ENCODE data around the gene MMAB. TPM values are rescaled to one million over a fixed set of nuclear protein-coding genes. Genes with fewer than 3 reads are reported as not detected.

MMAB gene
- total and polyA plus RNA-seq, 2 donors (not counting 3 experiments of a cell fraction or from before 2014, with no cell fraction given) = 39.1 to 46.0 TPM

DNA sequence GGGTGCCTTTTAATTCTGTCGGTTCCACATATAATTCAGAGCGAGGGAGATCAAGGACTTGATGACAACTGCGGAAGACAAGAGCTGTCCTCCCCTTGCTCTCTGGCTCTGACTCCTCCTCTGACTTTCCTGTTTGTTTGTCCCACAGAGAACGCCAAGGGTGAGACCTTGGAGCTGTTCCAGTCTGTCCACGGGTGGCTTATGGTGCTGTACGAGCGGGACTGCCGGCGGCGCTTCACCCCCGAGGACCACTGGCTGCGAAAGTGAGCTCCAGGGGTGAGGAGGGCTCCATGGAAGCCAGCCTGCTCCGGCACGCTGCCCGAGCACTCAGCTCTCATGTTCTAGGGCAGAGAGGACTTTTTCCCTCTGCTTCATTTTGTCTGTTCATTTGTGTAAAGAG, 63.1 kb downstream of the MMAB start:
- CTCF ChIA-PET = interaction anchor here (2.8 to 3.5 kb wide), 2 partner anchors 8 to 77 kb away, joined by 10 to 17 read pairs; no protein-coding TSS in a partner anchor
- Histone ChIP-seq H3K9ac (replicated peaks; ENCODE audit: extremely low read depth, insufficient read depth, low read length) (no peak overlapping the region), H3K36me3 (ENCODE audit: control insufficient read depth in 2 of 2, extremely low read depth in 1 of 2, insufficient read depth in 2 of 2, low read length in 2 of 2) (peaks cover 18 to 40% of the 10 kb centered on the region in 2 experiments), H3K27me3 (ENCODE audit: control insufficient read depth in 2 of 2, insufficient read depth in 2 of 2, low read length in 2 of 2) (no peaks in the 10 kb centered on the region), H3K4me1 (ENCODE audit: control insufficient read depth, extremely low read depth, insufficient read depth, low read length) (no peaks in the 10 kb centered on the region), H3K27ac (ENCODE audit: insufficient read depth, low read depth, low read length) (no peak overlapping the region), H3K9me3 (replicated peaks; ENCODE audit: control insufficient read depth, insufficient read depth, low read length) (no peaks in the 10 kb centered on the region), H2AFZ (ENCODE audit: low read depth, low read length) (no peak overlapping the region), H3K9me1 (replicated peaks; ENCODE audit: control insufficient read depth, extremely low read depth, insufficient read depth, low read length) (no peaks in the 10 kb centered on the region), H3K4me2 (ENCODE audit: insufficient read depth, low read length) (no peak overlapping the region), H4K20me1 (replicated peaks; ENCODE audit: control insufficient read depth, extremely low read depth, insufficient read depth, low read length) (no peaks in the 10 kb centered on the region), H3K4me3 (replicated peaks in 1 of 3; ENCODE audit: insufficient read depth in 1 of 3, low read depth in 1 of 3, low read length in 3 of 3) (no peak overlapping the region), H3K79me2 (ENCODE audit: control insufficient read depth, insufficient read depth, low read length) (no peaks in the 10 kb centered on the region)
- DNase-seq (ENCODE audit: low read depth, low spot score) (no peak), FAIRE-seq (no peak)
- TF ChIP-seq FOS (IDR thresholded peaks at IDR 0.05; ENCODE audit: borderline replicate concordance, insufficient read depth, low read length) (no peak), POLR2AphosphoS5 (IDR thresholded peaks at IDR 0.05; ENCODE audit: insufficient read depth, low read depth, low read length) (no peak), JUN (IDR thresholded peaks at IDR 0.05; ENCODE audit: borderline replicate concordance, insufficient read depth, insufficient read length, low read depth) (no peak), EZH2 (IDR thresholded peaks at IDR 0.05; ENCODE audit: borderline replicate concordance, low read depth, low read length, severe bottlenecking) (no peak), POLR2A (IDR thresholded peaks at IDR 0.05; ENCODE audit: low read depth, low read length) (no peak), MYC (IDR thresholded peaks at IDR 0.05; ENCODE audit: low read depth, low read length) (no peak), GATA2 (IDR thresholded peaks at IDR 0.05; ENCODE audit: insufficient read depth, insufficient read length, low read depth, low read length) (no peak)
- TF ChIP-seq, protein P1, sequence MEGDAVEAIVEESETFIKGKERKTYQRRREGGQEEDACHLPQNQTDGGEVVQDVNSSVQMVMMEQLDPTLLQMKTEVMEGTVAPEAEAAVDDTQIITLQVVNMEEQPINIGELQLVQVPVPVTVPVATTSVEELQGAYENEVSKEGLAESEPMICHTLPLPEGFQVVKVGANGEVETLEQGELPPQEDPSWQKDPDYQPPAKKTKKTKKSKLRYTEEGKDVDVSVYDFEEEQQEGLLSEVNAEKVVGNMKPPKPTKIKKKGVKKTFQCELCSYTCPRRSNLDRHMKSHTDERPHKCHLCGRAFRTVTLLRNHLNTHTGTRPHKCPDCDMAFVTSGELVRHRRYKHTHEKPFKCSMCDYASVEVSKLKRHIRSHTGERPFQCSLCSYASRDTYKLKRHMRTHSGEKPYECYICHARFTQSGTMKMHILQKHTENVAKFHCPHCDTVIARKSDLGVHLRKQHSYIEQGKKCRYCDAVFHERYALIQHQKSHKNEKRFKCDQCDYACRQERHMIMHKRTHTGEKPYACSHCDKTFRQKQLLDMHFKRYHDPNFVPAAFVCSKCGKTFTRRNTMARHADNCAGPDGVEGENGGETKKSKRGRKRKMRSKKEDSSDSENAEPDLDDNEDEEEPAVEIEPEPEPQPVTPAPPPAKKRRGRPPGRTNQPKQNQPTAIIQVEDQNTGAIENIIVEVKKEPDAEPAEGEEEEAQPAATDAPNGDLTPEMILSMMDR (IDR thresholded peaks at IDR 0.05; ENCODE audit: extremely low read depth in 1 of 2, insufficient read depth in 1 of 2, low read depth in 1 of 2, low read length in 2 of 2) = no peak
- TF ChIP-seq, protein P2, sequence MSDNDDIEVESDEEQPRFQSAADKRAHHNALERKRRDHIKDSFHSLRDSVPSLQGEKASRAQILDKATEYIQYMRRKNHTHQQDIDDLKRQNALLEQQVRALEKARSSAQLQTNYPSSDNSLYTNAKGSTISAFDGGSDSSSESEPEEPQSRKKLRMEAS (IDR thresholded peaks at IDR 0.05; ENCODE audit: insufficient read depth, insufficient read length) = no peak
- intact Hi-C loops (cut with micrococcal nuclease) = no loop called here
- no TSS peak for BruUV-seq (replicated peaks)
- POLR2A ChIA-PET = interaction anchor here (0.6 kb wide), 1 partner anchor 67 kb away, joined by 5 read pairs; no protein-coding TSS in a partner anchor
- dilution Hi-C loops (cut with MboI; ENCODE audit: extremely low pct_ligation_motif_present, low sequenced_read_pairs) = no loop called here

Measured in endothelial cell of umbilical vein (primary cell).